HepG2 (cell line): ENCODE data around the gene PKIB. TPM values are rescaled to one million over a fixed set of nuclear protein-coding genes. Genes with fewer than 3 reads are reported as not detected.

Experiments
- GPN1 ChIP-seq: sonication (generic); formaldehyde crosslinking; IDR thresholded peaks from 2 replicates; pipeline ENCODE4 v1.5.1; 2020; ENCODE audit warnings: missing genetic modification reagents, borderline replicate concordance
- HES4 ChIP-seq: sonication (generic); formaldehyde crosslinking; IDR thresholded peaks from 2 replicates; pipeline ENCODE4 v1.9.0; 2021; ENCODE audit warnings: mild to moderate bottlenecking, missing genetic modification reagents, borderline replicate concordance
- NFKB2 ChIP-seq: sonication (generic); formaldehyde crosslinking; IDR thresholded peaks from 2 replicates; pipeline ENCODE4 v1.4.0; 2020; ENCODE audit warnings: missing genetic modification reagents, borderline replicate concordance
- ZNF567 ChIP-seq: sonication (generic); formaldehyde crosslinking; IDR thresholded peaks from 2 replicates; pipeline ENCODE4 v1.8.1; 2023; ENCODE audit warnings: mild to moderate bottlenecking, missing genetic modification reagents, borderline replicate concordance
- polyA plus RNA-seq, 8 experiments: library from polyadenylated mRNA; depleted of rRNA in 3 of 8; stranded (reverse) in 7 of 8; unstranded in 1 of 8; fragments of >200 nt; fragmentation: Illumina TruSeq in 4 of 8; extraction: Trizol in 4 of 8; gene quantifications; 2 replicates each; pipeline versions ENCODE4 v1.2.1 to v1.2.3, GENCODE V29; 2011 to 2016; ENCODE audit warnings: low read depth in 4 of 8, missing spikeins in 1 of 8, mixed read lengths in 1 of 8; ENCODE audit not compliant: insufficient read depth in 1 of 8
- total RNA-seq, 5 experiments: library from RNA; depleted of rRNA; stranded (reverse); fragments of >200 nt; fragmentation: Illumina TruSeq; extraction: Trizol; gene quantifications; 2 replicates each; pipeline ENCODE4 v1.2.3, GENCODE V29; 2016; ENCODE audit warnings: low read depth in 1 of 5
- TF ChIP-seq, protein P1 (sequence below): sonication (generic); formaldehyde crosslinking; IDR thresholded peaks from 2 replicates; pipeline ENCODE4 v1.5.0; 2020; ENCODE audit warnings: mild to moderate bottlenecking, missing genetic modification reagents
- TF ChIP-seq, protein P2 (sequence below): sonication (generic); formaldehyde crosslinking; IDR thresholded peaks from 2 replicates; pipeline ENCODE4 v1.4.0; 2020; ENCODE audit warnings: missing genetic modification reagents; ENCODE audit errors: not compliant biosample characterization
- TF ChIP-seq, protein P3 (sequence below): sonication (generic); formaldehyde crosslinking; IDR thresholded peaks from 2 replicates; pipeline ENCODE4 v1.4.0; 2020; ENCODE audit warnings: missing genetic modification reagents
- TF ChIP-seq, protein P4 (sequence below): sonication (generic); formaldehyde crosslinking; IDR thresholded peaks from 2 replicates; pipeline ENCODE4 v1.4.0; 2020; ENCODE audit warnings: low read depth, mild to moderate bottlenecking, missing genetic modification reagents
- TF ChIP-seq, protein P5 (sequence below): sonication (generic); formaldehyde crosslinking; IDR thresholded peaks from 2 replicates; pipeline ENCODE4 v1.5.1; 2020; ENCODE audit warnings: missing genetic modification reagents, mild to moderate bottlenecking, borderline replicate concordance

PKIB gene
- total and polyA plus RNA-seq, 2 of the 13 experiments (the other 11 are each of a cell fraction or from before 2014, with no cell fraction given): 1.4 to 1.5 TPM

DNA sequence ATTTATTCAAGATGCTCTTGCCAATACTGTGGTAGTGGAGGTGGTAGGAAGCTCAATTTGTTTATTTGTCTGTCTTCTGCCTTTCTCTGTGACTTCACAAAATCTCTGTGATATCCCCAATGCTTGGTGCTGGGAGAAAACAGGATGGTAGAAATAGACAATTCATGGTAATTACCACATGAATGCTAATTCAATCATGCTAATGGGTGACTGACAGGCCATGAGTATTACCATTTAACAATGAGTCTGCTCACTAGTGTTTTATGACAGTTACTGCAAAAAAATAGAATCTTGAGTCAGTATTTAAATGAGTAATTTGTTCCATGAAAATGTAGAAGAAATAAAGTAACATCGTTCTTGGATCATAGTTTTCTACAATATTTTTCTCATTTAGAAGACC lies 117.0 kb downstream of the PKIB start (continued):
- TF ChIP-seq, protein P1, sequence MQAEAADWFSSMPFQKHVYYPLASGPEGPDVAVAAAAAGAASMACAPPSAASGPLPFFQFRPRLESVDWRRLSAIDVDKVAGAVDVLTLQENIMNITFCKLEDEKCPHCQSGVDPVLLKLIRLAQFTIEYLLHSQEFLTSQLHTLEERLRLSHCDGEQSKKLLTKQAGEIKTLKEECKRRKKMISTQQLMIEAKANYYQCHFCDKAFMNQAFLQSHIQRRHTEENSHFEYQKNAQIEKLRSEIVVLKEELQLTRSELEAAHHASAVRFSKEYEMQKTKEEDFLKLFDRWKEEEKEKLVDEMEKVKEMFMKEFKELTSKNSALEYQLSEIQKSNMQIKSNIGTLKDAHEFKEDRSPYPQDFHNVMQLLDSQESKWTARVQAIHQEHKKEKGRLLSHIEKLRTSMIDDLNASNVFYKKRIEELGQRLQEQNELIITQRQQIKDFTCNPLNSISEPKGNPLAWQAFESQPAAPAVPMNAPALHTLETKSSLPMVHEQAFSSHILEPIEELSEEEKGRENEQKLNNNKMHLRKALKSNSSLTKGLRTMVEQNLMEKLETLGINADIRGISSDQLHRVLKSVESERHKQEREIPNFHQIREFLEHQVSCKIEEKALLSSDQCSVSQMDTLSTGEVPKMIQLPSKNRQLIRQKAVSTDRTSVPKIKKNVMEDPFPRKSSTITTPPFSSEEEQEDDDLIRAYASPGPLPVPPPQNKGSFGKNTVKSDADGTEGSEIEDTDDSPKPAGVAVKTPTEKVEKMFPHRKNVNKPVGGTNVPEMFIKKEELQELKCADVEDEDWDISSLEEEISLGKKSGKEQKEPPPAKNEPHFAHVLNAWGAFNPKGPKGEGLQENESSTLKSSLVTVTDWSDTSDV (CRISPR knock-in tag): no peak
- TF ChIP-seq NFKB2 (CRISPR knock-in tag): no peak
- no peak for TF ChIP-seq HES4 (CRISPR knock-in tag)
- TF ChIP-seq, protein P2, sequence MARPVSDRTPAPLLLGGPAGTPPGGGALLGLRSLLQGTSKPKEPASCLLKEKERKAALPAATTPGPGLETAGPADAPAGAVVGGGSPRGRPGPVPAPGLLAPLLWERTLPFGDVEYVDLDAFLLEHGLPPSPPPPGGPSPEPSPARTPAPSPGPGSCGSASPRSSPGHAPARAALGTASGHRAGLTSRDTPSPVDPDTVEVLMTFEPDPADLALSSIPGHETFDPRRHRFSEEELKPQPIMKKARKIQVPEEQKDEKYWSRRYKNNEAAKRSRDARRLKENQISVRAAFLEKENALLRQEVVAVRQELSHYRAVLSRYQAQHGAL (CRISPR knock-in tag): no peak
- TF ChIP-seq, protein P3, sequence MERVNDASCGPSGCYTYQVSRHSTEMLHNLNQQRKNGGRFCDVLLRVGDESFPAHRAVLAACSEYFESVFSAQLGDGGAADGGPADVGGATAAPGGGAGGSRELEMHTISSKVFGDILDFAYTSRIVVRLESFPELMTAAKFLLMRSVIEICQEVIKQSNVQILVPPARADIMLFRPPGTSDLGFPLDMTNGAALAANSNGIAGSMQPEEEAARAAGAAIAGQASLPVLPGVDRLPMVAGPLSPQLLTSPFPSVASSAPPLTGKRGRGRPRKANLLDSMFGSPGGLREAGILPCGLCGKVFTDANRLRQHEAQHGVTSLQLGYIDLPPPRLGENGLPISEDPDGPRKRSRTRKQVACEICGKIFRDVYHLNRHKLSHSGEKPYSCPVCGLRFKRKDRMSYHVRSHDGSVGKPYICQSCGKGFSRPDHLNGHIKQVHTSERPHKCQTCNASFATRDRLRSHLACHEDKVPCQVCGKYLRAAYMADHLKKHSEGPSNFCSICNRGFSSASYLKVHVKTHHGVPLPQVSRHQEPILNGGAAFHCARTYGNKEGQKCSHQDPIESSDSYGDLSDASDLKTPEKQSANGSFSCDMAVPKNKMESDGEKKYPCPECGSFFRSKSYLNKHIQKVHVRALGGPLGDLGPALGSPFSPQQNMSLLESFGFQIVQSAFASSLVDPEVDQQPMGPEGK (CRISPR knock-in tag): no peak
- TF ChIP-seq GPN1 (CRISPR knock-in tag): no peak
- TF ChIP-seq, protein P4, sequence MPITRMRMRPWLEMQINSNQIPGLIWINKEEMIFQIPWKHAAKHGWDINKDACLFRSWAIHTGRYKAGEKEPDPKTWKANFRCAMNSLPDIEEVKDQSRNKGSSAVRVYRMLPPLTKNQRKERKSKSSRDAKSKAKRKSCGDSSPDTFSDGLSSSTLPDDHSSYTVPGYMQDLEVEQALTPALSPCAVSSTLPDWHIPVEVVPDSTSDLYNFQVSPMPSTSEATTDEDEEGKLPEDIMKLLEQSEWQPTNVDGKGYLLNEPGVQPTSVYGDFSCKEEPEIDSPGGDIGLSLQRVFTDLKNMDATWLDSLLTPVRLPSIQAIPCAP: no peak
- TF ChIP-seq ZNF567 (CRISPR knock-in tag): no peak
- TF ChIP-seq, protein P5, sequence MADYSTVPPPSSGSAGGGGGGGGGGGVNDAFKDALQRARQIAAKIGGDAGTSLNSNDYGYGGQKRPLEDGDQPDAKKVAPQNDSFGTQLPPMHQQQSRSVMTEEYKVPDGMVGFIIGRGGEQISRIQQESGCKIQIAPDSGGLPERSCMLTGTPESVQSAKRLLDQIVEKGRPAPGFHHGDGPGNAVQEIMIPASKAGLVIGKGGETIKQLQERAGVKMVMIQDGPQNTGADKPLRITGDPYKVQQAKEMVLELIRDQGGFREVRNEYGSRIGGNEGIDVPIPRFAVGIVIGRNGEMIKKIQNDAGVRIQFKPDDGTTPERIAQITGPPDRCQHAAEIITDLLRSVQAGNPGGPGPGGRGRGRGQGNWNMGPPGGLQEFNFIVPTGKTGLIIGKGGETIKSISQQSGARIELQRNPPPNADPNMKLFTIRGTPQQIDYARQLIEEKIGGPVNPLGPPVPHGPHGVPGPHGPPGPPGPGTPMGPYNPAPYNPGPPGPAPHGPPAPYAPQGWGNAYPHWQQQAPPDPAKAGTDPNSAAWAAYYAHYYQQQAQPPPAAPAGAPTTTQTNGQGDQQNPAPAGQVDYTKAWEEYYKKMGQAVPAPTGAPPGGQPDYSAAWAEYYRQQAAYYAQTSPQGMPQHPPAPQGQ (CRISPR knock-in tag): no peak
